Liver (tissue), 9 donors: ENCODE results near the gene KDM2A. TPM values are rescaled to one million over a fixed set of nuclear protein-coding genes. Genes with fewer than 3 reads are reported as not detected.

Source experiments
- DNase-seq: peaks from one replicate; pipeline ENCODE4 v3.0.0-alpha.2; 2017; ENCODE audit warnings: low spot score
- H3K27ac ChIP-seq, 2 donors: one replicate each; pipeline ENCODE4 v1.7.0; 2013; ENCODE audit warnings: inconsistent platforms in 2 of 2, low read length in 2 of 2, control low read depth in 1 of 2, low read depth in 1 of 2, mild to moderate bottlenecking in 1 of 2
- H3K27me3 ChIP-seq, 4 donors: one replicate each; pipeline versions ENCODE4 v1.6.1 to v1.7.0; 2013; ENCODE audit warnings: low read length in 3 of 4, inconsistent platforms in 1 of 4, mild to moderate bottlenecking in 1 of 4, moderate library complexity in 1 of 4; ENCODE audit not compliant: control insufficient read depth in 4 of 4, insufficient read depth in 4 of 4
- H3K36me3 ChIP-seq, 4 donors: one replicate each; pipeline versions ENCODE4 v1.6.1 to v1.7.0; 2013; ENCODE audit warnings: low read length in 3 of 4, mild to moderate bottlenecking in 3 of 4, low read depth in 1 of 4, moderate library complexity in 1 of 4; ENCODE audit not compliant: control insufficient read depth in 4 of 4, insufficient read depth in 3 of 4
- H3K4me1 ChIP-seq, 4 donors: one replicate each; pipeline versions ENCODE4 v1.6.1 to v1.7.0; 2013; ENCODE audit warnings: low read length in 3 of 4, mild to moderate bottlenecking in 3 of 4, moderate library complexity in 1 of 4; ENCODE audit not compliant: control insufficient read depth in 4 of 4, insufficient read depth in 4 of 4
- H3K4me3 ChIP-seq, 3 donors: one replicate each; pipeline versions ENCODE4 v1.6.1 to v1.7.0; 2013; ENCODE audit warnings: low read length in 3 of 3, control low read depth in 1 of 3, low read depth in 1 of 3, mild to moderate bottlenecking in 1 of 3
- H3K9ac ChIP-seq, 2 donors: one replicate each; pipeline ENCODE4 v1.7.0; 2013; ENCODE audit warnings: low read length in 2 of 2, mild to moderate bottlenecking in 2 of 2, moderate library complexity in 2 of 2, control low read depth in 1 of 2, low read depth in 1 of 2
- H3K9me3 ChIP-seq, 4 donors: one replicate each; pipeline versions ENCODE4 v1.6.1 to v1.7.0; 2013; ENCODE audit warnings: low read length in 3 of 4; ENCODE audit not compliant: control insufficient read depth in 4 of 4
- EGR1 ChIP-seq, 2 donors: IDR thresholded peaks; 2 replicates each; pipeline ENCODE4 v1.6.1; 2016 to 2018; ENCODE audit warnings: antibody characterized with exemption in 2 of 2, low read depth in 2 of 2
- FOXA1 ChIP-seq: IDR thresholded peaks from 2 replicates; pipeline ENCODE4 v1.6.1; 2016; ENCODE audit warnings: antibody characterized with exemption
- FOXA2 ChIP-seq: IDR thresholded peaks from 2 replicates; pipeline ENCODE4 v1.6.1; 2016; ENCODE audit warnings: antibody characterized with exemption
- GABPA ChIP-seq, 2 donors: IDR thresholded peaks in 1 of 2; conservative IDR thresholded peaks in 1 of 2; 2 replicates each; pipeline ENCODE4 v1.6.1; 2016; ENCODE audit warnings: antibody characterized with exemption in 2 of 2, mild to moderate bottlenecking in 1 of 2, moderate library complexity in 1 of 2
- HNF4A ChIP-seq, 2 donors: conservative IDR thresholded peaks; 2 replicates each; pipeline ENCODE4 v1.6.1; 2016; ENCODE audit warnings: antibody characterized with exemption in 2 of 2, mild to moderate bottlenecking in 2 of 2
- HNF4G ChIP-seq: IDR thresholded peaks from 2 replicates; pipeline ENCODE4 v1.6.1; 2016; ENCODE audit warnings: antibody characterized with exemption
- JUND ChIP-seq, 2 donors: IDR thresholded peaks; 2 replicates each; pipeline ENCODE4 v1.6.1; 2016; ENCODE audit warnings: antibody characterized with exemption in 2 of 2
- NR2F2 ChIP-seq: IDR thresholded peaks from 2 replicates; pipeline ENCODE4 v1.6.1; 2016; ENCODE audit warnings: antibody characterized with exemption
- TAF1 ChIP-seq: conservative IDR thresholded peaks from 2 replicates; pipeline ENCODE4 v1.6.1; 2016; ENCODE audit warnings: antibody characterized with exemption, mild to moderate bottlenecking
- YY1 ChIP-seq: IDR thresholded peaks from 2 replicates; pipeline ENCODE4 v1.6.1; 2016; ENCODE audit warnings: antibody characterized with exemption, mild to moderate bottlenecking
- WGBS: extraction: QIAGEN DNeasy Blood & Tissue Kit; methylation state at CpG from one replicate; pipeline ENCODE4 v1.1.7; 2013; 5-methylcytosine and 5-hydroxymethylcytosine counted together
- polyA plus RNA-seq, 2 donors: library from polyadenylated mRNA; stranded (reverse) in 1 of 2; unstranded in 1 of 2; fragments of 200-250 nt in 1 of 2; fragments of >200 nt in 1 of 2; fragmentation: Nextera tagmentation in 1 of 2; extraction: Ambion mirVana in 1 of 2; gene quantifications; one replicate each; pipeline versions ENCODE4 v1.2.1 to v1.2.3, GENCODE V29; 2013 to 2015
- total RNA-seq, 2 donors: library from RNA; depleted of rRNA; stranded (reverse); fragments of >200 nt; gene quantifications; one replicate each; pipeline ENCODE4 v1.2.3, GENCODE V29; 2014
- TF ChIP-seq, protein P1 (sequence below): fragments of 150-350 bp; IDR thresholded peaks from 2 replicates; pipeline ENCODE4 v1.5.1; 2017; ENCODE audit warnings: improper control_type of control experiment, low read depth, low read length; ENCODE audit not compliant: missing input control
- TF ChIP-seq, protein P2 (sequence below): IDR thresholded peaks from 2 replicates; pipeline ENCODE4 v1.6.1; 2016; ENCODE audit warnings: antibody characterized with exemption, mild to moderate bottlenecking
- TF ChIP-seq, protein P3 (sequence below): IDR thresholded peaks from 2 replicates; pipeline ENCODE4 v1.6.1; 2016; ENCODE audit warnings: antibody characterized with exemption
- donor health status: healthy.
- donor health status: healthy.
- donor health status: healthy.
- donor health status: healthy.
- donor health status: healthy.

The KDM2A gene
- total and polyA plus RNA-seq, 4 donors: 8.3 to 44.9 (median 22.4) TPM

DNA sequence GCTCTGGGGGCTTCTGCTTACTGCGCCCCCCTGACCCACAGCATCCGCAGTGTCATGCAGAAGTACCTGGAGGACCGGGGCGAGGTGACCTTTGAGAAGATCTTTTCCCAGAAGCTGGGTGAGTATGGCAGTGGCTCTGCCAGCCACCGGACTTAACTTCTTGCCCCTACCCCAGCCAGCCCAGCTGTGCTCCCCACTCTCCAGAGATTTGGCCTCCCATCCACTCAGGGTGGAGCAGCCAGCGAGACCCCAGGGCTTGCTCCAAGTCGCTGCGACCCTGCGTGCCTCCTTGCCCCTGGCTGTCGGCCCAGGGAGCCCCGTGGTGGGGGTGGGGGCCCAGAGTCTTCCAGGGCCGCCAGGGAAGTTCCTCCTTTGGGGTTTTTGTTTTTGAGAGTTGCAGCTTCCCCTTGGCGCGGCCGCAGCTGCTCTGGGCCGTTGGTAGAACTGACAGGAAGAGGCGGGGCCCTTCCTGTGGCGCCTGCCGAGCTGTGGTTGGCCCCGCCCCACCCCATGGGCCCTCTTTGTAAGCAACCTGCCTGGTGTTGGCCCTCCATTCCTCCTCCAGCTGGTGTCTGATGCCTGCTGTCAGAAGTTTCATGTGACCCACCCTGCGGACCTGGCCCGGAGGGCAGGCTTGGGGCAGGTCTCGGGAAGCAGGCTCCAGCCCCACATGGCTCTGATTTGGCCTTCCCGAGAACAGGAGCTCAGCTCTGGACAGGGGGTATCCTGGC is 158.3 kb downstream of the KDM2A start (continued):
- TF ChIP-seq, protein P1, sequence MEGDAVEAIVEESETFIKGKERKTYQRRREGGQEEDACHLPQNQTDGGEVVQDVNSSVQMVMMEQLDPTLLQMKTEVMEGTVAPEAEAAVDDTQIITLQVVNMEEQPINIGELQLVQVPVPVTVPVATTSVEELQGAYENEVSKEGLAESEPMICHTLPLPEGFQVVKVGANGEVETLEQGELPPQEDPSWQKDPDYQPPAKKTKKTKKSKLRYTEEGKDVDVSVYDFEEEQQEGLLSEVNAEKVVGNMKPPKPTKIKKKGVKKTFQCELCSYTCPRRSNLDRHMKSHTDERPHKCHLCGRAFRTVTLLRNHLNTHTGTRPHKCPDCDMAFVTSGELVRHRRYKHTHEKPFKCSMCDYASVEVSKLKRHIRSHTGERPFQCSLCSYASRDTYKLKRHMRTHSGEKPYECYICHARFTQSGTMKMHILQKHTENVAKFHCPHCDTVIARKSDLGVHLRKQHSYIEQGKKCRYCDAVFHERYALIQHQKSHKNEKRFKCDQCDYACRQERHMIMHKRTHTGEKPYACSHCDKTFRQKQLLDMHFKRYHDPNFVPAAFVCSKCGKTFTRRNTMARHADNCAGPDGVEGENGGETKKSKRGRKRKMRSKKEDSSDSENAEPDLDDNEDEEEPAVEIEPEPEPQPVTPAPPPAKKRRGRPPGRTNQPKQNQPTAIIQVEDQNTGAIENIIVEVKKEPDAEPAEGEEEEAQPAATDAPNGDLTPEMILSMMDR: no peak
- TF ChIP-seq JUND (IDR thresholded peaks at IDR 0.05): no peak

DNA sequence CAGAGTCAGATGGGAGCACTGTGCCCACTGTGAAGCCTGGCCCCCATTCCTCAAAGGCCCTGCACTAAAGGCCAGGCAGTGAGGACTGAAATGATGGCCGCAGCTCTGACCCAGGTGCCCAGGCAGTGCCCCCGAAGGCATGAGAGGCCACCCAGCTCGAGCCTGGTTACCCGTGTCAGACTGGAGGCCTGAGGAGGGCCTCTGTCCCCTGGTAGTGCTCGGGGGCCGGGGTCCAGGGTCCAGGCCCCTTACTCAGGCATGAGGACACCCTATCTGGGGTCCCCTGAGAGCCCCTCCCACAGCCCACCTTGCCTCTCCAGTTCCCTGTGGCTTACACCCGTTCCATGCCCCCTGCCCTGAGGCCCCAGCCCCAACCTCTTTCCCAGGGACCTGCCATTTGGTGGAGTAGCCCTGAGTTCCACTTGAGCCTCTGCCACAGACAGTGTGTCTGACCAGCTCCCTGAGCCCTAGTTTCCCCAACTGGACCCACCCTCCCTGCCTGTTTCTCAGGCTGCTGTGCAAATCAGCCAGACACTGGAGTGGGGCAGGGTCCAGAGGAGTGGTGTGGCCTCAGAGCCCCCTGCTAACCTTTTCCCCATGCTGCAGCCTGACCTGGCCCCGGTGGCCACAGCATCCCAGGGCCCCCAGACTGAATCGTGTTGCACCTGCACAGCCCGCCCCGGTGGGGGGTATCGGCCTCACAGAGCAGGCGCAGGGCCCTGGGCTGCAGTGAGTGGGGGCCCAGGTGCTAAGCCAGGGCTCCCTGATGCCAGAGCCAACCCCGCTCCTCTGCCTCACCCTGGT is 159.3 kb downstream of the KDM2A start:
- Histone ChIP-seq H3K27me3 (no peaks in the 10 kb centered on the region), H3K9me3 (no peaks in the 10 kb centered on the region), H3K27ac (peak overlapping the region; percentile 3 to 67), H3K9ac (no peak overlapping the region), H3K4me1 (peaks cover 5 to 39% (median 11%) of the 10 kb centered on the region in 4 donors), H3K4me3 (no peak overlapping the region), H3K36me3 (peaks cover 19 to 33% (median 23%) of the 10 kb centered on the region in 4 donors)
- DNase-seq: no peak
- TF ChIP-seq, protein P2, sequence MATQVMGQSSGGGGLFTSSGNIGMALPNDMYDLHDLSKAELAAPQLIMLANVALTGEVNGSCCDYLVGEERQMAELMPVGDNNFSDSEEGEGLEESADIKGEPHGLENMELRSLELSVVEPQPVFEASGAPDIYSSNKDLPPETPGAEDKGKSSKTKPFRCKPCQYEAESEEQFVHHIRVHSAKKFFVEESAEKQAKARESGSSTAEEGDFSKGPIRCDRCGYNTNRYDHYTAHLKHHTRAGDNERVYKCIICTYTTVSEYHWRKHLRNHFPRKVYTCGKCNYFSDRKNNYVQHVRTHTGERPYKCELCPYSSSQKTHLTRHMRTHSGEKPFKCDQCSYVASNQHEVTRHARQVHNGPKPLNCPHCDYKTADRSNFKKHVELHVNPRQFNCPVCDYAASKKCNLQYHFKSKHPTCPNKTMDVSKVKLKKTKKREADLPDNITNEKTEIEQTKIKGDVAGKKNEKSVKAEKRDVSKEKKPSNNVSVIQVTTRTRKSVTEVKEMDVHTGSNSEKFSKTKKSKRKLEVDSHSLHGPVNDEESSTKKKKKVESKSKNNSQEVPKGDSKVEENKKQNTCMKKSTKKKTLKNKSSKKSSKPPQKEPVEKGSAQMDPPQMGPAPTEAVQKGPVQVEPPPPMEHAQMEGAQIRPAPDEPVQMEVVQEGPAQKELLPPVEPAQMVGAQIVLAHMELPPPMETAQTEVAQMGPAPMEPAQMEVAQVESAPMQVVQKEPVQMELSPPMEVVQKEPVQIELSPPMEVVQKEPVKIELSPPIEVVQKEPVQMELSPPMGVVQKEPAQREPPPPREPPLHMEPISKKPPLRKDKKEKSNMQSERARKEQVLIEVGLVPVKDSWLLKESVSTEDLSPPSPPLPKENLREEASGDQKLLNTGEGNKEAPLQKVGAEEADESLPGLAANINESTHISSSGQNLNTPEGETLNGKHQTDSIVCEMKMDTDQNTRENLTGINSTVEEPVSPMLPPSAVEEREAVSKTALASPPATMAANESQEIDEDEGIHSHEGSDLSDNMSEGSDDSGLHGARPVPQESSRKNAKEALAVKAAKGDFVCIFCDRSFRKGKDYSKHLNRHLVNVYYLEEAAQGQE: no peak
- TF ChIP-seq HNF4A (conservative IDR thresholded peaks at IDR 0.05): no peak
- TF ChIP-seq, protein P1: no peak
- TF ChIP-seq FOXA1: no peak
- no peak for TF ChIP-seq FOXA2
- TF ChIP-seq GABPA (IDR thresholded peaks at IDR 0.05 in 1 of 2, conservative IDR thresholded peaks at IDR 0.05 in 1 of 2): no peak
- TF ChIP-seq EGR1 (IDR thresholded peaks at IDR 0.05; ENCODE audit: low read depth in 2 of 2): no peak
- TF ChIP-seq YY1: no peak
- no peak for TF ChIP-seq HNF4G
- no peak for TF ChIP-seq NR2F2
- no peak for TF ChIP-seq TAF1
- TF ChIP-seq, protein P3, sequence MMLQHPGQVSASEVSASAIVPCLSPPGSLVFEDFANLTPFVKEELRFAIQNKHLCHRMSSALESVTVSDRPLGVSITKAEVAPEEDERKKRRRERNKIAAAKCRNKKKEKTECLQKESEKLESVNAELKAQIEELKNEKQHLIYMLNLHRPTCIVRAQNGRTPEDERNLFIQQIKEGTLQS: no peak
- 87% methylated on average over 14 of the region's 14 CpGs for WGBS
